ENCODE data around the gene UPP2.

DNA sequence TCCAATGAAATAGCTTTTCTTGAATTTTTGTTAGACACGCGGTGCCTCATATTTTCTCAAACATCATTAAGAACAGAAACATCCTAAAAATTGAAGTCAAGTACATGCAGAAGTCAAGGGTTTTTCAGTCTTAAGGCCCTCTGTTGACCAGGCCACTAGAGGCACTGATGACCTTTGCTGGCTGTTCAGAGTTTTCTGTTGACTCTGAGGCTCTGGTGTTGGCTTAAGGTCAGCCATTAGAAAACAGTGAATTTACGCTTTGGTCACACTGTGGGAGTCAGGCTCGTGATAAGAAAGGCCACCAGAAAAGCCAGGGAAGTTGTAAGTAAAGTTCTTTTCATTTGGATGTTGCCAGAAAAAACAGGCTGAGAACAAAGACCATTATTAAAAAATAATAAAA is 5.8 kb upstream of the UPP2 start:
- no peak for TF ChIP-seq EZH2phosphoT487 (IDR thresholded peaks at IDR 0.05; ENCODE audit: borderline replicate concordance, low read depth, low read length)
- TF ChIP-seq, protein P1, sequence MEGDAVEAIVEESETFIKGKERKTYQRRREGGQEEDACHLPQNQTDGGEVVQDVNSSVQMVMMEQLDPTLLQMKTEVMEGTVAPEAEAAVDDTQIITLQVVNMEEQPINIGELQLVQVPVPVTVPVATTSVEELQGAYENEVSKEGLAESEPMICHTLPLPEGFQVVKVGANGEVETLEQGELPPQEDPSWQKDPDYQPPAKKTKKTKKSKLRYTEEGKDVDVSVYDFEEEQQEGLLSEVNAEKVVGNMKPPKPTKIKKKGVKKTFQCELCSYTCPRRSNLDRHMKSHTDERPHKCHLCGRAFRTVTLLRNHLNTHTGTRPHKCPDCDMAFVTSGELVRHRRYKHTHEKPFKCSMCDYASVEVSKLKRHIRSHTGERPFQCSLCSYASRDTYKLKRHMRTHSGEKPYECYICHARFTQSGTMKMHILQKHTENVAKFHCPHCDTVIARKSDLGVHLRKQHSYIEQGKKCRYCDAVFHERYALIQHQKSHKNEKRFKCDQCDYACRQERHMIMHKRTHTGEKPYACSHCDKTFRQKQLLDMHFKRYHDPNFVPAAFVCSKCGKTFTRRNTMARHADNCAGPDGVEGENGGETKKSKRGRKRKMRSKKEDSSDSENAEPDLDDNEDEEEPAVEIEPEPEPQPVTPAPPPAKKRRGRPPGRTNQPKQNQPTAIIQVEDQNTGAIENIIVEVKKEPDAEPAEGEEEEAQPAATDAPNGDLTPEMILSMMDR (conservative IDR thresholded peaks at IDR 0.05; ENCODE audit: low read length), result no peak

Measured in OCI-LY7 (cell line).